ENCODE measurements around the gene PRR36. TPM values are rescaled to one million over a fixed set of nuclear protein-coding genes. Genes with fewer than 3 reads are reported as not detected.

PRR36 gene
- total RNA-seq, 1 experiment from 2014 or later, result 12.9 TPM

DNA sequence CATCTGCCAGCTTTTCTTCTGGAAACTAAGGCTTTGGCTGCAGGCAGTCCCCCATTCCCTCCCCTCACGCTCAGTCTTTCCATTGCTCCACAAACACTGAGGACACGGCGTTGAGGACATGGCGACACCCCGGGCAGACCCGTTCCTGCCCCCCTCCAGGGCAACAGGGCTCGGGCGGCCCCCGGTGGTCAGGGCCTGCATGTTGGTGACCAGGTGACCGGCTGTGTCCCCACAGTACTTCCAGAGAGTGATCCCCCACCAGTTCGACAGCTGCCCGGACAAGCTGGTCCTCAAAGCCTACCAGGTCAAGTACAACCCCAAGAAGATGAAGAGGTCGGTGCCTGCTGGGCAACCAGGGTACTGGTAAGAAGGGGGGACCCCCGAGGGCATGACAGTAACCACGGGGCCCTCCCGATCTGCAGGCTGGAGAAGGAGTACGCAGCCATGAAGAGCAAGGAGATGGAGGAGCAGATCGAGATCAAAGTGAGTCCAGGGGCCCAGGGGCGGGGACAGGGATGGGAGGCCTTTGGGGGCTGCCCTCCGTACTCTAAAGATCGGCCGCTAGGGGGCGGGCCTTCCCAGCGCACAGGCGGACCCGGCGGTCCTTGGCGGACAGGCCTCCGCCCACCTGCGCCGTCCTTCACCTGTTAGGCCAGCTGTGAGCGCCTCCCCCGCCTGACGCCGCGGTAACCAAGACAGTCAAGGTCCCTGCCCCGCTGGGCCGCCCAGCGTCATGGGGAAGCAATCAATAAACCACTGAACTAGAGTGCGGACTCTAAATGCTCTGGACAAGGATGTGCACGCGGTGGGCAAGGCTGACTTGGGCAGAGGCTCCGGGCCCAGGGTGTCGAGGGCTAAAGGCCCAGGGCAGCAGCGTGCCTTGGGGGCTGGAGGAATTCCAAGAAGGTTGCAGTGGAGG lies 21.1 kb downstream of the PRR36 start:
- Histone ChIP-seq H3F3A (ENCODE audit: insufficient read depth, low read depth) (peaks cover 31% of the 10 kb centered on the region; the same call in 1 of the 2 replicates), H4K20me1 (ENCODE audit: insufficient read depth) (no peaks in the 10 kb centered on the region), H3K4me2 (peak overlapping the region; percentile 64), H3K9me2 (ENCODE audit: insufficient read depth) (no peaks in the 10 kb centered on the region), H2AFZ (no peak overlapping the region), H3K9me3 (ENCODE audit: insufficient read depth, low read depth) (no peaks in the 10 kb centered on the region), H3K4me1 (replicated peaks; ENCODE audit: insufficient read depth) (peaks cover 14% of the 10 kb centered on the region), H3K27ac (no peak overlapping the region), H3K36me3 (ENCODE audit: low read depth) (no peaks in the 10 kb centered on the region), H3K79me2 (ENCODE audit: low read depth) (no peaks in the 10 kb centered on the region), H3K27me3 (ENCODE audit: insufficient read depth, low read depth) (no peaks in the 10 kb centered on the region), H3K4me3 (peak overlapping the region; percentile 24; the same call in 1 of the 2 replicates)
- peak; percentile 80 to 87 for DNase-seq
- POLR2A ChIA-PET (ENCODE audit: unreplicated experiment), result no interaction called here
- BruUV-seq (replicated peaks), result no TSS peak
- intact Hi-C loops (cut with micrococcal nuclease; ENCODE audit: unreplicated experiment), result loop anchor here (1.0 to 10.0 kb wide), 7 partner anchors 49 to 501 kb away; partner anchors contain the start of genes MAP2K7, SNAPC2 and TRAPPC5
- CTCF ChIA-PET, result interaction anchor here (0.6 to 1.4 kb wide), 7 partner anchors 16 to 172 kb away, joined by 3 to 4 read pairs (median 3); partner anchors contain the start of genes MAP2K7 and TRAPPC5
- TF ChIP-seq, protein P1, sequence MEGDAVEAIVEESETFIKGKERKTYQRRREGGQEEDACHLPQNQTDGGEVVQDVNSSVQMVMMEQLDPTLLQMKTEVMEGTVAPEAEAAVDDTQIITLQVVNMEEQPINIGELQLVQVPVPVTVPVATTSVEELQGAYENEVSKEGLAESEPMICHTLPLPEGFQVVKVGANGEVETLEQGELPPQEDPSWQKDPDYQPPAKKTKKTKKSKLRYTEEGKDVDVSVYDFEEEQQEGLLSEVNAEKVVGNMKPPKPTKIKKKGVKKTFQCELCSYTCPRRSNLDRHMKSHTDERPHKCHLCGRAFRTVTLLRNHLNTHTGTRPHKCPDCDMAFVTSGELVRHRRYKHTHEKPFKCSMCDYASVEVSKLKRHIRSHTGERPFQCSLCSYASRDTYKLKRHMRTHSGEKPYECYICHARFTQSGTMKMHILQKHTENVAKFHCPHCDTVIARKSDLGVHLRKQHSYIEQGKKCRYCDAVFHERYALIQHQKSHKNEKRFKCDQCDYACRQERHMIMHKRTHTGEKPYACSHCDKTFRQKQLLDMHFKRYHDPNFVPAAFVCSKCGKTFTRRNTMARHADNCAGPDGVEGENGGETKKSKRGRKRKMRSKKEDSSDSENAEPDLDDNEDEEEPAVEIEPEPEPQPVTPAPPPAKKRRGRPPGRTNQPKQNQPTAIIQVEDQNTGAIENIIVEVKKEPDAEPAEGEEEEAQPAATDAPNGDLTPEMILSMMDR (conservative IDR thresholded peaks at IDR 0.05), result peak; percentile 99
- no peak for TF ChIP-seq EZH2 (IDR thresholded peaks at IDR 0.05; ENCODE audit: low read depth)

DNA sequence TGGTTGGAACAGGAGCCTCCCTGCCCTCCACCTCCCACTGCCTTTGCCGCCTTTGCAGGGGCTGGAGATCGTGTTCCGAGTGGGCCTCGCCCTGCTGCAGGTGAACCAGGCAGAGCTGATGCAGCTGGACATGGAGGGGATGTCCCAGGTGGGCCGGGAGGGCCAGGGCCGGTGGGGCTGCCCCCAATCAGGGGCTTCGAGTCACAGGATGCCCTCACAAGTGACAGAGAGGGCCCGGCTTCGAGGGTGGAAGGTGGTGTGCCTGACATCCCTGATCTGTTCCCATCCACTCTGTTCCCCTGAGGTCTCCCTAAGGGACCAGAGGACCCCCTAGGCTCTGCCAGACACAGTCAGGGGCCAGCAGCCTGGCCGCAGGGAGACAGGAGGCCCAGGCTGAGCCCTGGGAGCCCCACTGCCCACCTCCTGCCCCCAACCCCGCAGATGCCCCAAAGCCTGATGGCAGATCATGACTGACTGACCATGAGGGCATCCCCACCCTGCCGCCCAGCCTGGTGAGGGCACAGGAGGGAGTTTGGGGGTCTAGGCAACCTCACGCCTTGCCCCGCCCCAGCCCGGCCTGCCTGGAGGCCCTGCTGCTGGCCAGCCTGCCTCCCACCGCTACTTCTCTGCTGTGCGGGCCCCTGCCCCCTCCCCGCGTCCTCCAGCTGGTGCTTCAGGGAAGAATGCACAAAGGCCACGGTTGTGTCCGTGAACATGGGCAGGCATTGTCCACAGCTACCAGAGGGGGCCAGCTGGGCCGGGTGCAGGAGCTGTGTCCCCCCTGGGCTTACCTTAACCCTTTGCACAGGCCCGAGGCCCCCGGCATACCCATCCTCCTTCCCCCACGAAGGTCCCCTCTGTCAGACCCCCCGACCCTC lies 22.3 kb downstream of the PRR36 start:
- CTCF ChIA-PET, result interaction anchor here (0.5 to 1.4 kb wide), 7 partner anchors 17 to 319 kb away, joined by 3 to 5 read pairs (median 4); partner anchors contain the start of gene TRAPPC5
- Histone ChIP-seq H3K36me3 (ENCODE audit: low read depth) (no peaks in the 10 kb centered on the region), H3F3A (ENCODE audit: insufficient read depth, low read depth) (peaks cover 31% of the 10 kb centered on the region; the same call in 1 of the 2 replicates), H3K4me1 (replicated peaks; ENCODE audit: insufficient read depth) (peaks cover 14% of the 10 kb centered on the region), H3K27ac (no peak overlapping the region), H2AFZ (no peak overlapping the region), H3K79me2 (ENCODE audit: low read depth) (no peaks in the 10 kb centered on the region), H3K9me3 (ENCODE audit: insufficient read depth, low read depth) (no peaks in the 10 kb centered on the region), H3K4me3 (no peak overlapping the region), H4K20me1 (ENCODE audit: insufficient read depth) (no peaks in the 10 kb centered on the region), H3K9me2 (ENCODE audit: insufficient read depth) (no peaks in the 10 kb centered on the region), H3K4me2 (no peak overlapping the region), H3K27me3 (ENCODE audit: insufficient read depth, low read depth) (no peaks in the 10 kb centered on the region)
- DNase-seq, result no peak
- no TSS peak for BruUV-seq (replicated peaks)
- TF ChIP-seq, protein P1 (conservative IDR thresholded peaks at IDR 0.05), result no peak
- TF ChIP-seq EZH2 (IDR thresholded peaks at IDR 0.05; ENCODE audit: low read depth), result no peak
- POLR2A ChIA-PET (ENCODE audit: unreplicated experiment), result no interaction called here
- intact Hi-C loops (cut with micrococcal nuclease; ENCODE audit: unreplicated experiment), result loop anchor here (2.0 to 10.0 kb wide), 5 partner anchors 50 to 500 kb away; partner anchors contain the start of genes MAP2K7 and TRAPPC5
